IMR-90 (cell line): ENCODE data around the gene ADTRP. TPM values are rescaled to one million over a fixed set of nuclear protein-coding genes. Genes with fewer than 3 reads are reported as not detected.

Experiments
- ATAC-seq: fragments of 200-7000 bp; cut with Tn5 transposase; 2 replicates; pipeline ENCODE4 v1.9.1; 2020; ENCODE audit warnings: low read depth, mild to moderate bottlenecking, moderate library complexity
- BruUV-seq: library from RNA; stranded (reverse); fragments of 400-500 nt; replicated peaks from 2 replicates; lab custom pipeline; 2021; lab: Mats Ljungman, UMichigan
- CTCF ChIA-PET: fragments of 300-600 bp; formaldehyde crosslinking; extraction: SDS; loops from one replicate; lab custom pipeline; 2021; ENCODE audit warnings: antibody characterized with exemption; lab: Yijun Ruan, JAX
- POLR2A ChIA-PET: fragments of 300-600 bp; sonication (Branson Sonifier 250); formaldehyde crosslinking; loops from one replicate; lab custom pipeline; 2022; ENCODE audit warnings: antibody characterized with exemption; ENCODE audit not compliant: unreplicated experiment; lab: Charles Lee
- DNase-seq: peaks from one replicate; pipeline ENCODE4 v3.0.0; 2013
- H2AFZ ChIP-seq: replicated peaks from 2 replicates; pipeline ENCODE3; 2013; ENCODE audit warnings: low read length, mild to moderate bottlenecking; ENCODE audit not compliant: poor library complexity
- H2AK5ac ChIP-seq: 2 replicates; pipeline ENCODE4 v1.6.1; 2013; ENCODE audit warnings: low read depth, low read length, inconsistent platforms
- H2AK9ac ChIP-seq: replicated peaks from 2 replicates; pipeline ENCODE3; 2013; ENCODE audit warnings: mild to moderate bottlenecking, low read depth, low read length, moderate library complexity; ENCODE audit not compliant: poor library complexity
- H2BK120ac ChIP-seq: 2 replicates; pipeline ENCODE4 v1.6.1; 2013; ENCODE audit warnings: low read depth, low read length, inconsistent platforms
- H2BK15ac ChIP-seq: 3 replicates; pipeline ENCODE4 v1.6.1; 2013; ENCODE audit warnings: low read depth, low read length, inconsistent platforms
- H2BK20ac ChIP-seq: 2 replicates; pipeline ENCODE4 v1.6.1; 2013; ENCODE audit warnings: low read depth, mild to moderate bottlenecking, inconsistent platforms, low read length, moderate library complexity
- H2BK5ac ChIP-seq: 2 replicates; pipeline ENCODE4 v1.6.1; 2013; ENCODE audit warnings: mild to moderate bottlenecking, low read depth, low read length, inconsistent platforms; ENCODE audit not compliant: poor library complexity, severe bottlenecking
- H3K14ac ChIP-seq: replicated peaks from 2 replicates; pipeline ENCODE4 v1.6.1; 2013; ENCODE audit warnings: low read depth, low read length, inconsistent platforms
- H3K18ac ChIP-seq: 2 replicates; pipeline ENCODE4 v1.6.1; 2013; ENCODE audit warnings: low read depth, low read length, control low read depth
- H3K23ac ChIP-seq: 2 replicates; pipeline ENCODE4 v1.6.1; 2013; ENCODE audit warnings: low read depth, low read length, inconsistent platforms
- H3K27ac ChIP-seq: 2 replicates; pipeline ENCODE4 v1.5.1; 2013; ENCODE audit warnings: mild to moderate bottlenecking, control low read depth, low read length; ENCODE audit not compliant: insufficient read depth
- H3K27me3 ChIP-seq: 2 replicates; pipeline ENCODE4 v1.6.1; 2013; ENCODE audit warnings: low read length; ENCODE audit not compliant: control insufficient read depth, insufficient read depth
- H3K36me3 ChIP-seq: 2 replicates; pipeline ENCODE4 v1.6.1; 2013; ENCODE audit warnings: low read length, mixed read lengths; ENCODE audit not compliant: control insufficient read depth, insufficient read depth
- H3K4ac ChIP-seq: 2 replicates; pipeline ENCODE4 v1.6.1; 2013; ENCODE audit warnings: low read depth, low read length, inconsistent platforms
- H3K4me1 ChIP-seq: 2 replicates; pipeline ENCODE4 v1.6.1; 2013; ENCODE audit warnings: low read length, mixed read lengths; ENCODE audit not compliant: control insufficient read depth, insufficient read depth
- H3K4me2 ChIP-seq: 2 replicates; pipeline ENCODE4 v1.6.1; 2013; ENCODE audit warnings: low read depth, mild to moderate bottlenecking, control low read depth, low read length, moderate library complexity
- H3K4me3 ChIP-seq: 2 replicates; pipeline ENCODE4 v1.5.1; 2013; ENCODE audit warnings: low read depth, mild to moderate bottlenecking, control low read depth, low read length, moderate library complexity; ENCODE audit not compliant: insufficient read depth
- H3K56ac ChIP-seq: 2 replicates; pipeline ENCODE4 v1.6.1; 2013; ENCODE audit warnings: low read length, inconsistent platforms; ENCODE audit not compliant: insufficient read depth; ENCODE audit errors: extremely low read depth
- H3K79me1 ChIP-seq, 2 experiments: 2 replicates each; pipeline ENCODE4 v1.6.1; 2013; ENCODE audit warnings: low read length in 2 of 2, inconsistent platforms in 1 of 2, low read depth in 1 of 2
- H3K9ac ChIP-seq: 2 replicates; pipeline ENCODE4 v1.6.1; 2013; ENCODE audit warnings: low read depth, low read length, control low read depth
- H3K9me1 ChIP-seq: 2 replicates; pipeline ENCODE4 v1.6.1; 2013; ENCODE audit warnings: low read length, inconsistent platforms; ENCODE audit not compliant: insufficient read depth
- H3K9me3 ChIP-seq: 2 replicates; pipeline ENCODE4 v1.6.1; 2013; ENCODE audit warnings: low read length; ENCODE audit not compliant: control insufficient read depth, insufficient read depth
- H4K20me1 ChIP-seq: 2 replicates; pipeline ENCODE4 v1.6.1; 2013; ENCODE audit warnings: low read length, inconsistent platforms; ENCODE audit not compliant: insufficient read depth
- H4K5ac ChIP-seq: 2 replicates; pipeline ENCODE4 v1.6.1; 2013; ENCODE audit warnings: mild to moderate bottlenecking, low read depth, low read length, control low read depth
- H4K8ac ChIP-seq, 2 experiments: 2 replicates each; pipeline ENCODE4 v1.6.1; 2013; ENCODE audit warnings: low read depth in 2 of 2, low read length in 2 of 2, control low read depth in 1 of 2, inconsistent platforms in 1 of 2
- H4K91ac ChIP-seq: 2 replicates; pipeline ENCODE4 v1.6.1; 2013; ENCODE audit warnings: low read depth, low read length, inconsistent platforms; ENCODE audit not compliant: insufficient read depth
- BHLHE40 ChIP-seq: fragments of 150-350 bp; IDR thresholded peaks from 2 replicates; pipeline ENCODE4 v1.6.1; 2016; ENCODE audit warnings: mild to moderate bottlenecking, low read depth, low read length
- CEBPB ChIP-seq: IDR thresholded peaks from 2 replicates; pipeline ENCODE4 v1.6.1; 2012; ENCODE audit warnings: low read depth, low read length, improper control_type of control experiment
- CHD1 ChIP-seq: IDR thresholded peaks from 2 replicates; pipeline ENCODE4 v1.6.1; 2012; ENCODE audit warnings: low read depth, low read length, improper control_type of control experiment
- ELK1 ChIP-seq: fragments of 150-350 bp; IDR thresholded peaks from 2 replicates; pipeline ENCODE4 v1.6.1; 2016; ENCODE audit warnings: low read depth, mild to moderate bottlenecking, low read length, moderate library complexity, borderline replicate concordance
- FOS ChIP-seq: fragments of 150-350 bp; IDR thresholded peaks from 2 replicates; pipeline ENCODE4 v1.6.1; 2016; ENCODE audit warnings: low read depth, low read length
- MAFK ChIP-seq: IDR thresholded peaks from 2 replicates; pipeline ENCODE4 v1.6.1; 2012; ENCODE audit warnings: low read depth, low read length, improper control_type of control experiment
- MAZ ChIP-seq: IDR thresholded peaks from 2 replicates; pipeline ENCODE4 v1.6.1; 2012; ENCODE audit warnings: low read depth, mild to moderate bottlenecking, low read length, improper control_type of control experiment, moderate library complexity, borderline replicate concordance
- MXI1 ChIP-seq: IDR thresholded peaks from 2 replicates; pipeline ENCODE4 v1.6.1; 2012; ENCODE audit warnings: low read depth, mild to moderate bottlenecking, low read length, moderate library complexity, borderline replicate concordance
- NFE2L2 ChIP-seq: fragments of 150-350 bp; IDR thresholded peaks from 2 replicates; pipeline ENCODE4 v1.6.1; 2016; ENCODE audit warnings: low read depth, mild to moderate bottlenecking, low read length
- POLR2A ChIP-seq: IDR thresholded peaks from 2 replicates; pipeline ENCODE4 v1.6.1; 2012; ENCODE audit warnings: mild to moderate bottlenecking, low read depth, low read length
- RAD21 ChIP-seq: IDR thresholded peaks from 2 replicates; pipeline ENCODE4 v1.6.1; 2012; ENCODE audit warnings: low read length, improper control_type of control experiment
- RCOR1 ChIP-seq: IDR thresholded peaks from 2 replicates; pipeline ENCODE4 v1.6.1; 2012; ENCODE audit warnings: mild to moderate bottlenecking, low read length, improper control_type of control experiment; ENCODE audit not compliant: insufficient replicate concordance
- RFX5 ChIP-seq: IDR thresholded peaks from 2 replicates; pipeline ENCODE4 v1.8.0; 2012; ENCODE audit warnings: low read depth, mild to moderate bottlenecking, low read length, moderate library complexity
- SMC3 ChIP-seq: fragments of 150-350 bp; IDR thresholded peaks from 2 replicates; pipeline ENCODE4 v1.6.1; 2016; ENCODE audit warnings: low read depth, mild to moderate bottlenecking, antibody characterized with exemption, low read length, moderate library complexity
- USF2 ChIP-seq: fragments of 150-350 bp; IDR thresholded peaks from 2 replicates; pipeline ENCODE4 v1.6.1; 2017; ENCODE audit warnings: mild to moderate bottlenecking, antibody characterized with exemption, low read length, low read depth
- WGBS, 2 experiments: methylation state at CpG; one replicate each; pipeline versions ENCODE4 v1.1.5 to v1.1.7; 2013; ENCODE audit warnings: missing lambda C conversion rate in 2 of 2; ENCODE audit not compliant: insufficient read length in 1 of 2; ENCODE audit errors: extremely low coverage in 2 of 2; 5-methylcytosine and 5-hydroxymethylcytosine counted together
- dilution Hi-C: fragments of 300-500 bp; cut with HindIII; formaldehyde crosslinking; loops from one replicate; pipeline ENCODE4 v1.14.3; 2018; ENCODE audit warnings: low sequenced_read_pairs; ENCODE audit not compliant: unreplicated experiment
- in situ Hi-C: fragments of 300-500 bp; cut with MboI; formaldehyde crosslinking; loops from 3 replicates; pipeline ENCODE4 v1.14.3; 2019; ENCODE audit warnings: low sequenced_read_pairs, inconsistent platforms, mixed read lengths
- intact Hi-C: fragments of 100-400 bp; cut with micrococcal nuclease; formaldehyde crosslinking; loops from 2 replicates; pipeline ENCODE4 v1.10.0; 2022
- polyA plus RNA-seq, 3 experiments: library from polyadenylated mRNA; depleted of rRNA; stranded (reverse); fragments of >200 nt; gene quantifications; 2 replicates each; pipeline ENCODE4 v1.2.3, GENCODE V29; 2012; ENCODE audit warnings: low replicate concordance in 1 of 3
- total RNA-seq: library from RNA; depleted of rRNA; stranded (reverse); fragments of >200 nt; gene quantifications from 2 replicates; pipeline ENCODE4 v1.2.3, GENCODE V29; 2012
- TF ChIP-seq, protein P1 (sequence below): conservative IDR thresholded peaks from 2 replicates; pipeline ENCODE4 v1.5.1; 2012; ENCODE audit warnings: mild to moderate bottlenecking, low read depth, low read length, improper control_type of control experiment

The ADTRP gene
- total and polyA plus RNA-seq, 2 of the 4 experiments (the other 2 are of a cell fraction): 0.50 to 0.72 TPM

- Histone ChIP-seq H3K36me3 (no peaks in the 10 kb centered on the region), H3K4me2 (no peak overlapping the region), H3K27ac (no peak overlapping the region), H2BK15ac (no peak overlapping the region), H2AK9ac (no peak overlapping the region), H3K56ac (no peak overlapping the region), H3K79me1 (no peaks in the 10 kb centered on the region), H3K27me3 (no peaks in the 10 kb centered on the region; the same call in 1 of the 2 replicates), H2BK5ac (no peak overlapping the region), H2BK20ac (no peak overlapping the region), H4K8ac (no peak overlapping the region), H2BK120ac (no peak overlapping the region), H3K14ac (no peak overlapping the region), H3K9ac (no peak overlapping the region), H3K9me1 (no peaks in the 10 kb centered on the region), H4K5ac (no peak overlapping the region), H4K20me1 (no peaks in the 10 kb centered on the region), H3K23ac (no peak overlapping the region), H2AK5ac (no peak overlapping the region), H3K4me3 (no peak overlapping the region), H4K91ac (no peak overlapping the region), H3K4me1 (peaks cover 3% of the 10 kb centered on the region; the same call in 1 of the 2 replicates), H3K9me3 (no peaks in the 10 kb centered on the region), H2AFZ (no peak overlapping the region), H3K4ac (no peak overlapping the region), H3K18ac (no peak overlapping the region)
- no peak for TF ChIP-seq MAFK
- no peak for TF ChIP-seq CEBPB
- no peak for TF ChIP-seq BHLHE40
- no peak for TF ChIP-seq SMC3
- TF ChIP-seq ELK1: no peak
- TF ChIP-seq FOS: no peak
- no peak for TF ChIP-seq RFX5
- TF ChIP-seq USF2: no peak
- TF ChIP-seq MAZ: no peak
- TF ChIP-seq, protein P1, sequence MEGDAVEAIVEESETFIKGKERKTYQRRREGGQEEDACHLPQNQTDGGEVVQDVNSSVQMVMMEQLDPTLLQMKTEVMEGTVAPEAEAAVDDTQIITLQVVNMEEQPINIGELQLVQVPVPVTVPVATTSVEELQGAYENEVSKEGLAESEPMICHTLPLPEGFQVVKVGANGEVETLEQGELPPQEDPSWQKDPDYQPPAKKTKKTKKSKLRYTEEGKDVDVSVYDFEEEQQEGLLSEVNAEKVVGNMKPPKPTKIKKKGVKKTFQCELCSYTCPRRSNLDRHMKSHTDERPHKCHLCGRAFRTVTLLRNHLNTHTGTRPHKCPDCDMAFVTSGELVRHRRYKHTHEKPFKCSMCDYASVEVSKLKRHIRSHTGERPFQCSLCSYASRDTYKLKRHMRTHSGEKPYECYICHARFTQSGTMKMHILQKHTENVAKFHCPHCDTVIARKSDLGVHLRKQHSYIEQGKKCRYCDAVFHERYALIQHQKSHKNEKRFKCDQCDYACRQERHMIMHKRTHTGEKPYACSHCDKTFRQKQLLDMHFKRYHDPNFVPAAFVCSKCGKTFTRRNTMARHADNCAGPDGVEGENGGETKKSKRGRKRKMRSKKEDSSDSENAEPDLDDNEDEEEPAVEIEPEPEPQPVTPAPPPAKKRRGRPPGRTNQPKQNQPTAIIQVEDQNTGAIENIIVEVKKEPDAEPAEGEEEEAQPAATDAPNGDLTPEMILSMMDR: no peak
- no peak for TF ChIP-seq RAD21
- no peak for TF ChIP-seq NFE2L2
- no peak for TF ChIP-seq RCOR1
- no peak for TF ChIP-seq POLR2A
- no peak for TF ChIP-seq CHD1
- TF ChIP-seq MXI1: no peak
- no TSS peak for BruUV-seq
- ChIA-PET POLR2A (no interaction called here), CTCF (no interaction called here)
- ATAC-seq (no peak; the same call in 1 of the 2 replicates), DNase-seq (peak; percentile 71)
- no CpG with 5 or more reads among the region's 3 CpGs for WGBS, 2 experiments
- intact Hi-C loops (no loop called here), dilution Hi-C loops (no loop called here), in situ Hi-C loops (no loop called here)
Observed at GRCh38 chr6:11744753-11745152, 33.9 kb downstream of the ADTRP start.
